Occipital lobe (tissue), 2 donors: ENCODE results near the gene DPYD. TPM values are rescaled to one million over a fixed set of nuclear protein-coding genes. Genes with fewer than 3 reads are reported as not detected.

Experiments used
- DNase-seq: peaks from one replicate; lab custom pipeline; 2025; lab: John Stamatoyannopoulos, UW
- total RNA-seq: library from RNA; depleted of rRNA; stranded (reverse); fragments of >200 nt; gene quantifications from one replicate; pipeline ENCODE4 v1.2.3, GENCODE V29; 2014

DPYD gene
- total RNA-seq, 1 donor from 2014 or later: 72.1 TPM

GRCh38 chr1:97907886-97908285 lies 12.9 kb downstream of the DPYD start:
- no peak for DNase-seq

GRCh38 chr1:97906567-97907241 lies 14.1 kb downstream of the DPYD start:
- DNase-seq: no peak

- no peak for DNase-seq
Measured at GRCh38 chr1:97905141-97905940, 15.5 kb downstream of the DPYD start.

GRCh38 chr1:97904534-97904933 lies 16.3 kb downstream of the DPYD start:
- DNase-seq: no peak

GRCh38 chr1:97903626-97904025 lies 17.2 kb downstream of the DPYD start:
- DNase-seq: no peak

DNA sequence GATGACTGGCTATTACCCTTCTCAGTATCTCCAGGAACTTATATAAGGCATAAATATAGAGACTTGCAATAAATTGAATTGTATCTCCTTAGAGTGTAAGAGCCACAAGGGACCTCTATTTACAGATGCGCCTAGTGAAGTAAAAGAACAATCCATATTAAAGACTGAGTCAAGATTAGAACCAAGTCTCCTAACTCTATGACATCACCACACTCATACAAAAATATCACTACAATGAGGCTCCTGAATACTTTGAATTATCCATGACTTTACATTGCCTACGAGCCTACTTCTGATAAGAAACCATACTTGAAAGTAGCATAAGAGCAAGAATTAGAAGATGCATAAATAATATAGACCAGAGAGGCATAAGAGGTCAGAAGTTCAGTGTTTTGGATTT lies 18.8 kb downstream of the DPYD start:
- no peak for DNase-seq

GRCh38 chr1:97901017-97901658 lies 19.7 kb downstream of the DPYD start:
- DNase-seq: no peak

- DNase-seq: no peak
Measured at GRCh38 chr1:97898948-97899347, 21.9 kb downstream of the DPYD start.

GRCh38 chr1:97895278-97895677 lies 25.6 kb downstream of the DPYD start:
- no peak for DNase-seq

GRCh38 chr1:97893844-97894243 lies 27.0 kb downstream of the DPYD start:
- no peak for DNase-seq

- DNase-seq: no peak
Measured at GRCh38 chr1:97886199-97886598, 34.6 kb downstream of the DPYD start.

GRCh38 chr1:97883823-97884222 lies 37.0 kb downstream of the DPYD start:
- DNase-seq: no peak

DNA sequence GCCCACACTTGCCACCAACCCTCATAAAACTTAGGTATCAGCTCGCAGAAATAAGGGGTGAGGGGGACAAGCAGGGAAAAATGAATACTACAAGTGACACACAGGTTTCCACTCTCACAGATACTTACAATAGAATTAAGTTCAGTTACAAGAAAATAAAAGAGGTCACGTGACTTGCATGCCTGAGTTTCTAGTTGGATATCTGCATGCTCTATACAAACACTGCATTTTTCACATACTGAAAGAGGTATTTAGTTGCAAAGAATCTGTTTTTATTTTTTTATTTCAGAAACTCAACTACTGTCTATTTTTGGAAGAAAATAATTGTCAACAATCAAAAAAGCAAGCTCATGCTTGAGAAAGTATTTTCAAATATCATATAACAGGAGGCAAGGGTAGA lies 43.5 kb downstream of the DPYD start:
- no peak for DNase-seq

DNA sequence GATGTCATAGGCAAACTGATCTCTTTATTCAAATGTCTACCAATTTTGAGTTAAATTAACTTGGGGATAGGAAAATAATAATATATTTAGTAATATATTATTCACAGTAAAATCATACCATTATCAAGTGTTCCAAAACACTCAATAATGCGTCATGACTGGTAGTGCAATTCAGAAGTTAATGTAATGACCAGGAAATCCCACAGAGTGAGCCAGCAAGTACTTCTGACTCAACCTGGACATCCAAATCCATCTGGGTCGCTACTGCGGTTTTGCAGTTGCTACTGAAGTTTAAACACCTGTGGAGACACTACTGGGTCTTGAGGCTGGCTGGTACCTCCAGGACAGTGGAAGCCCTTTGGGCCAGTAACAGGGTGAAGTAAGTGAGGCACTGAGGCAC lies 44.8 kb downstream of the DPYD start:
- DNase-seq: no peak

DNA sequence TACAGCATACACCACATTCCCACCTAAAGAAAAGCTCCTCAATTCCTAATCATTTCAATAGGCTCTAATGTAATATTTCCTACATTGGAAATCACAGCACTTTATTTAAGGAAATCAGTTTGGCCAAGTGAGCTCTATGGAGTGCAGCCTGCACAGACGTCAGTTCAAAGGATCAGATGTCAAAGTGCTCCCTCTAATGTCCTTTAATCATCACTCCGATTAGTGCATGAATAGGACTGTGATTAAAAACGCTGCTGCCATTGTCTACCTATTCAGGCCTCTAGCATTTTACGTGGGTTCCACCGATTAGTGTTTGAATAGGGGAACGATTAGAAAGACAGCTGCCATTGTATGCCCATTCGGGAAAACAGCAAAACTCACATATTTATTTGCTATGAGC lies 50.2 kb downstream of the DPYD start:
- no peak for DNase-seq

DNA sequence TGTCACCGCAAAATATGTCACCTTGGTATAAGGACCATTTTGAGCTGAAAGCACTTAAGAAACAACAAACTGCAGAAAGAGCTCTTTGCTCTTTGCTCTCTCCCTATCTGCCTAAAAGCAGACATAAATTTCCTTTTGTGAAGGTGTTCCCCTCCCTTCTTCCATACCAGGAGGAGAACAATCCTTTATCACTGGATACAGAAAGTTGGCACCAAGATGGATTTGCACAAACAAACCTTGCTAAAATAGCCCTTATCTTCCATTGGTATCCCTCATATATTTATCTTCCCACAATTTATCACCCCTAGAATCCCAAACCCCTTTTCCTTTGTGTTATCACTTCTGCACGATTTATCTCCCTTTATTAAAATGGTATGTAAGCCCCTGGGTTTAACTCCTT lies 51.4 kb downstream of the DPYD start:
- no peak for DNase-seq

GRCh38 chr1:97867127-97867526 lies 53.7 kb downstream of the DPYD start:
- no peak for DNase-seq

GRCh38 chr1:97864615-97865014 lies 56.2 kb downstream of the DPYD start:
- DNase-seq: no peak

GRCh38 chr1:97853221-97853620 lies 67.6 kb downstream of the DPYD start:
- no peak for DNase-seq

- DNase-seq: no peak
Measured at GRCh38 chr1:97849345-97850340, 71.2 kb downstream of the DPYD start.

DNA sequence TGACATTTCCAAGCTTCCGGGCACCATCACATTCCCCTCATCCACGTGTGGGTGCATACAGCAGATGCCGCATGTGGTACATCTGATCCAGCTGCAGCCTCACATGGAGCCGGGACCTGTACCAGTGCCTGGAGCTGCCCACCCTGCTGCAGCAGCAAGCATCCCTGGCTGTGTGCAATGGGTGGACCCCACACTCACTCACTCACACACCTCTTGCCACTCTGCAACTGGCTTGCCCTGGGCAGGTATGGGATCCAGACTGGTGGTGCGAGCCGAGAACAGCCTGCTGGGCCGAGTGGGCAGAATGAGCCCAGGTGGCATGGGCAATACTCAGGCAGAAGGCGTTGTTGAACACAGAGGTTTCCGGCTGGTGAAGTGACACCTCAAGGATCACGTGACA lies 75.0 kb downstream of the DPYD start:
- no peak for DNase-seq
